ENCODE data around the gene PGRMC1. TPM values are rescaled to one million over a fixed set of nuclear protein-coding genes. Genes with fewer than 3 reads are reported as not detected.
A peak's percentile ranks its signal among the peaks of the same experiment; 100 is the strongest.

Gene PGRMC1
- total RNA-seq, 1 experiment from 2014 or later, result 253 TPM

GRCh38 chrX:119211649-119212014 is 24.5 kb upstream of the PGRMC1 start:
- H3F3A ChIP-seq (ENCODE audit: low read length, unreplicated experiment), result no peaks in the 10 kb centered on the region
- no peak overlapping the region for H3K4me3 ChIP-seq (ENCODE audit: low read length)
- no peaks in the 10 kb centered on the region for H3K79me2 ChIP-seq (ENCODE audit: low read length)
- ChIA-PET CTCF (no interaction called here), POLR2A (ENCODE audit: unreplicated experiment) (no interaction called here)
- DNase-seq (no peak), ATAC-seq (no peak)
- no peak overlapping the region for H2AFZ ChIP-seq (ENCODE audit: low read length)
- no peaks in the 10 kb centered on the region for H3K36me3 ChIP-seq (ENCODE audit: low read depth, low read length)
- H3K27me3 ChIP-seq (ENCODE audit: low read length), result peaks cover 23% of the 10 kb centered on the region
- no peaks in the 10 kb centered on the region for H3K4me1 ChIP-seq (ENCODE audit: insufficient read depth, low read length)
- H3K9me2 ChIP-seq (replicated peaks; ENCODE audit: low read length), result no peaks in the 10 kb centered on the region
- intact Hi-C loops (cut with micrococcal nuclease), result no loop called here
- BruUV-seq (replicated peaks), result no TSS peak
- no peaks in the 10 kb centered on the region for H3K9me3 ChIP-seq (ENCODE audit: low read length)
- TF ChIP-seq EZH2phosphoT487 (IDR thresholded peaks at IDR 0.05; ENCODE audit: borderline replicate concordance, low read length), result no peak
- TF ChIP-seq CTCF (conservative IDR thresholded peaks at IDR 0.05; ENCODE audit: low read depth, low read length), result no peak
- TF ChIP-seq EZH2 (IDR thresholded peaks at IDR 0.05; ENCODE audit: low read length, unreplicated experiment), result no peak
- H3K9ac ChIP-seq (ENCODE audit: low read length), result no peak overlapping the region
- H3K27ac ChIP-seq (ENCODE audit: low read length), result no peak overlapping the region
- H3K4me2 ChIP-seq (ENCODE audit: low read length), result no peak overlapping the region
- H4K20me1 ChIP-seq (ENCODE audit: low read length), result no peaks in the 10 kb centered on the region

GRCh38 chrX:119218198-119218597 is 17.9 kb upstream of the PGRMC1 start:
- H3K36me3 ChIP-seq (ENCODE audit: low read depth, low read length), result no peaks in the 10 kb centered on the region
- H3K4me3 ChIP-seq (ENCODE audit: low read length), result no peak overlapping the region
- H4K20me1 ChIP-seq (ENCODE audit: low read length), result no peaks in the 10 kb centered on the region
- CTCF ChIA-PET, result interaction anchor here (0.6 kb wide), 1 partner anchor 151 kb away, joined by 7 read pairs; no protein-coding TSS in a partner anchor
- peaks cover 16% of the 10 kb centered on the region for H3K27me3 ChIP-seq (ENCODE audit: low read length)
- POLR2A ChIA-PET (ENCODE audit: unreplicated experiment), result no interaction called here
- ATAC-seq, result no peak; the same call in 1 of the 2 replicates
- H3K79me2 ChIP-seq (ENCODE audit: low read length), result no peaks in the 10 kb centered on the region
- DNase-seq, result peak; percentile 60
- H3K4me1 ChIP-seq (ENCODE audit: insufficient read depth, low read length), result no peaks in the 10 kb centered on the region
- H3K9me2 ChIP-seq (replicated peaks; ENCODE audit: low read length), result no peaks in the 10 kb centered on the region
- H3K9ac ChIP-seq (ENCODE audit: low read length), result no peak overlapping the region
- H3F3A ChIP-seq (ENCODE audit: low read length, unreplicated experiment), result no peaks in the 10 kb centered on the region
- H3K27ac ChIP-seq (ENCODE audit: low read length), result no peak overlapping the region
- no peaks in the 10 kb centered on the region for H3K9me3 ChIP-seq (ENCODE audit: low read length)
- peak overlapping the region; percentile 33; the same call in 1 of the 2 replicates for H3K4me2 ChIP-seq (ENCODE audit: low read length)
- intact Hi-C loops (cut with micrococcal nuclease), result loop anchor here (2.0 to 5.0 kb wide), 2 partner anchors 73 to 151 kb away; no protein-coding TSS in a partner anchor
- H2AFZ ChIP-seq (ENCODE audit: low read length), result no peak overlapping the region
- no peak for TF ChIP-seq EZH2 (IDR thresholded peaks at IDR 0.05; ENCODE audit: low read length, unreplicated experiment)
- TF ChIP-seq EZH2phosphoT487 (IDR thresholded peaks at IDR 0.05; ENCODE audit: borderline replicate concordance, low read length), result no peak
- peak; percentile 72 for TF ChIP-seq CTCF (conservative IDR thresholded peaks at IDR 0.05; ENCODE audit: low read depth, low read length)
- no TSS peak for BruUV-seq (replicated peaks)

- Histone ChIP-seq H3K4me2 (ENCODE audit: low read length) (no peak overlapping the region), H3K9ac (ENCODE audit: low read length) (no peak overlapping the region), H3F3A (ENCODE audit: low read length, unreplicated experiment) (no peaks in the 10 kb centered on the region), H3K79me2 (ENCODE audit: low read length) (no peaks in the 10 kb centered on the region), H3K9me3 (ENCODE audit: low read length) (no peaks in the 10 kb centered on the region), H3K36me3 (ENCODE audit: low read depth, low read length) (no peaks in the 10 kb centered on the region), H3K27me3 (ENCODE audit: low read length) (no peaks in the 10 kb centered on the region), H3K4me1 (ENCODE audit: insufficient read depth, low read length) (no peaks in the 10 kb centered on the region), H3K27ac (ENCODE audit: low read length) (no peak overlapping the region), H4K20me1 (ENCODE audit: low read length) (no peaks in the 10 kb centered on the region), H3K9me2 (replicated peaks; ENCODE audit: low read length) (no peaks in the 10 kb centered on the region), H3K4me3 (ENCODE audit: low read length) (no peak overlapping the region), H2AFZ (ENCODE audit: low read length) (no peak overlapping the region)
- no peak for DNase-seq
- TF ChIP-seq EZH2 (IDR thresholded peaks at IDR 0.05; ENCODE audit: low read length, unreplicated experiment) (no peak), CTCF (conservative IDR thresholded peaks at IDR 0.05; ENCODE audit: low read depth, low read length) (no peak), EZH2phosphoT487 (IDR thresholded peaks at IDR 0.05; ENCODE audit: borderline replicate concordance, low read length) (no peak)
- intact Hi-C loops (cut with micrococcal nuclease), result no loop called here
- no peak for ATAC-seq
- no TSS peak for BruUV-seq (replicated peaks)
- ChIA-PET POLR2A (ENCODE audit: unreplicated experiment) (no interaction called here), CTCF (no interaction called here)
Observed at GRCh38 chrX:119222932-119223331, 13.2 kb upstream of the PGRMC1 start.

Measured in PC-3 (cell line).